HG03060 (cell line): ENCODE results near the gene TIMM44.
A peak's percentile ranks its signal among the peaks of the same experiment; 100 is the strongest.
"Not testable (repeated sequence)": the region's sequence is repeated elsewhere in the genome, so short reads cannot be mapped to it uniquely, and the experiment has no call there.

Source experiments
- ATAC-seq: cut with Tn5 transposase; IDR thresholded peaks from one replicate; pipeline ENCODE4 v1.9.1; 2021; ENCODE audit warnings: low read depth, moderate number of reproducible peaks; ENCODE audit not compliant: unreplicated experiment

The TIMM44 gene

DNA sequence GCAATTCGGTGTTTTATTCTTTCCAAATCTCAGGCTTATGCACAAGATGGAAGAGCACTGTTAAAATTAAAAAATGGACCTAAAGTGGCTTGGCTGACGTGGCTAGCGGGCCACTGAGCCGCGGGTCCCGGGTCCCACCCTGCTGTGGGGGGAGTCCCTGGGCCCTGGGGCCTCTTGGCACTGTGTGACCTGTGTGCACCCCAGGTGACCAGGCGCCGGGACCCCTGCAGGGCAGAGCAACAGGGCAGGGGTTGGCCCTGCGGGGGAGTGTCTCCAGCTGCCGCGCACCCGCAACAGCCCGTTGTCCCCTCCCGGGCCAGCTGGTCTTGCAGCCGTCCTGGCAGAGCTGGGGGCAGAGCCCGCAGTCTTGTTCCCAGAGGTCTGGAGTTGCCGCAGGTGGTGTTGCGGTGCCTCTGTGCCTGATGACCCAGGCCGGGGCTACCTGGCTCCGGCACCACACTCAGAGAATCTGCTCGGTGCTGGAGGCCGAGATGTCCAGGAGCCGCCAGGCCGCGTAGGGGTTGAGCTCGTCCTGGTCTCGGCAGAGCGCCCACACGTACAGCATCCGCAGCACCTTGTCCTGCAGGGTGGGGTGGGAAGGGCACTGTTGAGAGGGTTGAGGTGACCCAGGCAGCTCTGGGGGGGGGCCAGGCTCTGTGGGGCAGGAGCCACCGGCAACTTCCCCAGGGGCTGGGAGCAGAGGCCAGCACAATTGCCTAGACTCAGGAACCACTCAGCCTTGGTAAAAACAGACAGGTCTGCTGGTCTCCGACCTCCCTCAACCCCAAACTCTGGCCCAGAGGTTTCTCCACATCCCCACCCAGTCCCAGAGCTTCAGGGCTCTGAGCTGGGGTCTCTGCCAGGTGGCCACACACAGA is 16.5 kb downstream of the TIMM44 start:
- no peak for ATAC-seq

GRCh38 chr19:7926021-7926726 is 17.3 kb downstream of the TIMM44 start, which contains the start of gene CTXN1:
Gene CTXN1, minus strand, starts transcription at chr19:7926135. Its CDS starts 597 bp downstream, at chr19:7925538.
- ATAC-seq, result no peak

GRCh38 chr19:7925171-7925851 is 18.2 kb downstream of the TIMM44 start:
- ATAC-seq, result no peak

GRCh38 chr19:7924651-7925170 is 18.8 kb downstream of the TIMM44 start:
- ATAC-seq, result no peak

DNA sequence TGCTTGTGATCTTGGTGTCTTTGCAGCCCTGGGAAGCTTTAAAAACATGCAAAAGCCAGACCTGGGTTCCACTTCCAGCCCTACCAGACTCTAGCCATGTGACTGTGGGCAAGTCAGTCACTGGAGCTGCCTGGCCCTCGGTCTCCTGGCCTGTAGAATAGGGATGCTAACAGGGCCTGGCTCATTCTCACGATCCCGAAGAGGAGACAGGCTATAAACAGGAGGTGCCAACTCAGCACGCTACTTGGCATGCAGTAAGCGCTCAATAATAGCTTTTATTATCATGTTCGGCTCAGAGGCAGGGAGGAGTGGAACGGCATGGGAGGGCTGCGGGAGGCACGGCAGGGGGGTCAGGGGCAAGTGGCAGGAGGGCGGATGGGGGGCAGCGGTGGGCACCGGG is 19.2 kb downstream of the TIMM44 start:
- no peak for ATAC-seq

- no peak for ATAC-seq
These were observed 19.9 kb downstream of the TIMM44 start for GRCh38 chr19:7923295-7924191.

DNA sequence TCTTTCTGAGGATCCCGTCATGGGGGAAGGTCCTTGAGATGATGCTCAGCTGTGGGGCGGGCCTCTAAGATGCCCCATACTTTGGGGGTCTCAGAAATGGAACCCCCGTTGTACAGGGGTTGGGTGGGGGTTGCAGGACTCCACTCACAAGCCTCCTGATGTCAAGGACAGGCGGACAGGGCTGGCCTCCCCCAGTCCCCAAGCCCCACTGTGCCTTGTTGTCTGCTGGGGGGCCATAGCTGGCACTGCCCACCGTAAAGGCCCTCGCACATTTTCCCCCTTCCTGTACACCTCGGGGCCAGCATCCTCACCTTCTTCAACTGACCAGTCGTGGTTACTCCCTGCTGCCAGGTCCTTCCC is 20.6 kb downstream of the TIMM44 start:
- no peak for ATAC-seq

DNA sequence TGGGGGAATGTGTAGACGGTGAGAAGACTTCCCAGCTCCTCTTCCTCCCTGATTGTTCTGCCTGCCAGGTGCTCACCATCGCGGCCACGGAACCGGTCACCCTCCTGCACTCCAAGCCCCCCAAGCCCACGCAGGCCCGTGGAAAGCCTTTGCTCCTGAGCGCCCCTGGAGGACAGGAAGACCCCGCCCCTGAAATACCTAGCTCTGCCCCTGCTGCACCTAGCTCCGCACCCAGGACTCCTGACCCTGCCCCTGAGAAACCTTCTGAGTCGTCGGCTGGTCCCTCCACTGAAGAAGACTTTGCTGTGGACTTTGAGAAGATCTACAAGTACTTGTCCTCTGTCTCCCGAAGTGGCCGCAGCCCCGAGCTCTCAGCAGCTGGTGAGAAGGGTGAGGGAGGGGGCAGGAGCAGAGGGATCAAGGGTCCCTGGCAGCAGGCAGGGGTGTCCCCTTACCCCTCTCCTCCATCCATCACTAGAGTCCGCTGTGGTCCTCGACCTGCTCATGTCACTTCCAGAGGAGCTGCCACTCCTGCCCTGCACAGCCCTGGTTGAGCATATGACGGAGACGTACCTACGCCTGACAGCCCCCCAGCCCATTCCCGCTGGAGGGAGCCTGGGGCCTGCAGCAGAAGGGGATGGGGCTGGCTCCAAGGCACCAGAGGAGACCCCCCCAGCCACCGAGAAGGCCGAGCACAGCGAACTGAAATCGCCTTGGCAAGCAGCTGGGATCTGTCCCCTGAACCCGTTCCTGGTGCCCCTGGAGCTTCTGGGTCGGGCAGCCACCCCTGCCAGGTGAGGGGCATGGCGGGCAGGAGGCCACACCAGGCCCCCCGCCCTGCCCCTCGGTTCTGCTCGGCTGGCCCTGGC is 21.3 kb downstream of the TIMM44 start:
- ATAC-seq, result no peak

DNA sequence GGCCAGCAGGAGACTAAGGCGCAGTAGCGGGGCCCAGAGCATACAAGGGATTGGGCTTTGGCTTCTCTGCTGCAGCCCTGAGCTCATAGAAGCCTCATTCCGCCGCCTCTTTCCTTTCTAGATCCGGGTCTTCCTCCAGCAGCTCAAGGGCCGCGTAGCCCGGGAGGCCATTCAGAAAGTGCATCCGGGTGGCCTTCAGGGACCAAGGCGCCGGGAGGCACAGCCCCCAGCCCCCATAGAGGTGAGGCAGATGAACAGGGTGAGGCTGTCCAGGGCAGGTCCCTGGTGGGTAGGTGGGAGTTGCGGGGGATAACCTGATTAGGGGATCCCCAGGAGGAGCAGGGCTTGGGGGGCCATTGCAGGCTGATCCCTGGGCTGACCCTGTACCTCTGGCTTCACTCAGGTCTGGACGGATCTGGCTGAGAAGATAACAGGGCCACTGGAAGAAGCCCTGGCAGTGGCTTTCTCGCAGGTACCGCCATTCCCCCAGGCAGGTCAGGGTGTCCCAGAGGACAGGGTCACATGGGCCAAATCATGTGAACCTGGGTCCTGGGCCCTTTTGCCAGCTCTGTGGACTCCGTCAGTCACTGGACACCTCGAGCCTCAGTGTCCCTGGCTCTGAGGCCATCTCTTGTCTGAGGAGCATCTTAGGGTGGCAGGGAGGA is 22.0 kb downstream of the TIMM44 start:
- ATAC-seq, result no peak

- peak; percentile 24 for ATAC-seq
These were observed 22.8 kb downstream of the TIMM44 start for GRCh38 chr19:7920519-7921301.

DNA sequence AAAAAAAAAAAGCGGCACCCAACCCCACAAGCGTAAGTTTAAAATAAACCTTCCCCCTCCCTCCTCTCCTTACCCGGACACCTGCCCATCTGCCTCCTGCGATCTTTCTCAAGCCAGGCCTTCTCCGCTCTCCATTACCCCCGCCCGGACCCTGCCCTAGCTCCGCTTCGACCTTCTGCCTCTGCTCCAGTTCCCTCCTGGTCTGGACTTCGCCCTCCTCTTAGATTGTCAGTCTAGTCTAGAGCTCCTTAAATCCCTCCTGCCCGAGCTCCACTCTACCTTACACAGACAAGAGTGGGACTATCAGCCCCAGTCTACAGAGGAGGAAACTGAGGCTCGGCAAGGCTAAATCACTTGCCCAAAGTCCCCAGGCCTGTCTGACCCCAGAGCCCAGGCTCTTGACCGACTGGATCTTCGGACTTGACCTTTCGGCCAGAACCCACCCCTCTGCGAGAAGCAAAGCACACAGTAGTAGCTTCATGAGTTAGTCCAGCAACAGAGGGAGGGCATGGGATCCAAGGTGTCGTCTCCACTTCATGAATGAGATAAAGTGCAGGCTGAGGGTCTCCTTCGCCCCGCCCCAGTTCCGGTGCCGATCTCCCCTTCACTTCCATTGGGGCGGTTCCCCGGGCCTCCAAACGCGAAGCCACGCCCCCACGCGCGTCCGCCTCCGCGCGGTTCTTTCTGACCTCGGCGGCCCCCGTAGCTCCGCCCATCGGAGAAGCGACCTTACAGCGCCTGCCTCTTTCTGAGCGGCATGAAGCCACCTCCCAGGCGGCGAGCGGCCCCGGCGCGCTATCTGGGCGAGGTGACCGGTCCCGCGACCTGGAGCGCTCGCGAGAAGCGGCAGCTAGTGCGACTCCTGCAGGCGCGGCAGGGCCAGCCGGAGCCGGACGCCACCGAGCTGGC is 23.6 kb downstream of the TIMM44 start, which contains the start of gene SNAPC2:
SNAPC2 (plus strand) TSS at position 729 of the 909 bp plus-strand sequence; CDS start at position 758, 29 bp downstream.
- peak; percentile 46 for ATAC-seq

- ATAC-seq, result no peak
These were observed 24.6 kb downstream of the TIMM44 start for GRCh38 chr19:7918615-7919421.

GRCh38 chr19:7918062-7918614 is 25.3 kb downstream of the TIMM44 start:
- not testable (repeated sequence) for ATAC-seq

GRCh38 chr19:7917267-7918061 is 26.0 kb downstream of the TIMM44 start:
- ATAC-seq, result no peak

DNA sequence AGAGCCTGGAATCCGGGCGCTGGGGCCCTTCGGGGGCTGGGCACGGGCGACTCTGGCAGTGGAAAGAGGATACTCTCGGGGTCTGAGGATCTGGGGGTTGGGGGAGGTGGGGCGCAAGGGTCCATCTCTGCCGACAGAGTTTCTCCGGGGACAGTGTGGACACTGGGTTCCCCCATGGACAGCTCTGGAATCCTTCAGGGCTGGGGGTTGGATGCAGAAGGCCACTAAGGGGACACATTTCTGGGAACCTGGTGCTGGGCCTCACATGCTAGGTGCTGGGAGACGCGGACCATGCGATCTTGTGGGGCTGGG is 26.6 kb downstream of the TIMM44 start:
- no peak for ATAC-seq
